HPDE6-E6E7 (cell line): Measurements from ENCODE around the gene C10orf53.
"Not testable (repeated sequence)": the region's sequence is repeated elsewhere in the genome, so short reads cannot be mapped to it uniquely, and the experiment has no call there.

ENCODE experiments used
- DNase-seq: peaks from one replicate; pipeline ENCODE4 v3.0.0; 2011; ENCODE audit warnings: missing footprints; ENCODE audit errors: extremely low spot score

Gene C10orf53

GRCh38 chr10:49688261-49688846, 8.9 kb downstream of the C10orf53 start:
- no peak for DNase-seq

DNA sequence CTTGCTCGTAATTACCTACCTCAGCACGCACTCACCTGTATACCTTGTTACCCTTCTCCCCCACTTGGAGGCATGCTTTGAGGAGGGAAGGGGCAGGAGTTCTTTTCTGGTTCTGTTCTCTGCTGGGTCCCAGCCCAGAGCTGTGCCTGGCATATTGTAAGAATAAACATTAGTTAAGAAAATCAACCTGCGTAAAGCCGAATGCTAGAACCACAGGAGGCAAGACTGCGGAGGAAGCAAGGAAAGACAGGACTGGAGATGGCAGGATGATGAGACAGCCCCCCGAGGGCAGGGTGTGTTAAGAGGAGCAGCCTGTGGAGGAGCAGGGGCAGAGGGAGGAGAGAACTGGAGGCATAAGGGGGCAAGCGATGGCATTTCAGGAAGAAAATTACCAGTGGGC, 9.5 kb downstream of the C10orf53 start:
- DNase-seq: no peak

- DNase-seq: no peak
These were observed 10.5 kb downstream of the C10orf53 start for GRCh38 chr10:49689882-49690510.

DNA sequence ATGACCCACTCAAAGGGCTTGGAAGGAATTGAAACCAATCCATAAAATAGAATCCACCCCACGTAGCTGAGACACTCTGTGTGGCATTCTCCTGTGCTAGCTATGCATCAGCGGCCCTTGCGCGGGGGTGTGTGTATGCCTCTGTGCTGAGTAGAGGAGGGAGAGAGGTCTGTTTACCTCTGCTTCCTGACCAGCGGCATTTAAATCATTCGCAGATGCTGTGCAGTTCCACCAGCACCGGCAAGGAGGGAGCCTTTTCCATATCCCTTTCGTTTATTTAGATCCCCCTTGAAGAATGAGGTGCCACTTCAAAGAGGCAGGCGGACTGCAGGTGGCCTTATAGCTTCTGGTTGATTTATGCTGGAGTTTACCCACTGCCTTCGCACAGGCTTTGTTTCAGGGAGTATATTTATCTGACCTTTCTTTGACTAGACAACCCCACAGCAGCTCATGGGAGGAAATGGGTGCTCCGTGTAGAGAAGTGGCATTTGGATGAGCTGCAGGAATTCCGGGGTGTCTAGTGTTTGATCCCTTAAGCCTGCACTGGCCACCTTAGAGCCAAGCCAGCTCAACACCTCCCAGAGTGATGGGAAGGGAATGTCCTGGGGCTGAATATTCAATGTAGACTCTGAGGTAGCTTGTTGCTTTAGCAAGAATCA, 11.4 kb downstream of the C10orf53 start:
- no peak for DNase-seq

- DNase-seq: no peak
These were observed 12.1 kb downstream of the C10orf53 start for GRCh38 chr10:49691588-49691987.

GRCh38 chr10:49694466-49694865, 15.0 kb downstream of the C10orf53 start:
- no peak for DNase-seq

DNA sequence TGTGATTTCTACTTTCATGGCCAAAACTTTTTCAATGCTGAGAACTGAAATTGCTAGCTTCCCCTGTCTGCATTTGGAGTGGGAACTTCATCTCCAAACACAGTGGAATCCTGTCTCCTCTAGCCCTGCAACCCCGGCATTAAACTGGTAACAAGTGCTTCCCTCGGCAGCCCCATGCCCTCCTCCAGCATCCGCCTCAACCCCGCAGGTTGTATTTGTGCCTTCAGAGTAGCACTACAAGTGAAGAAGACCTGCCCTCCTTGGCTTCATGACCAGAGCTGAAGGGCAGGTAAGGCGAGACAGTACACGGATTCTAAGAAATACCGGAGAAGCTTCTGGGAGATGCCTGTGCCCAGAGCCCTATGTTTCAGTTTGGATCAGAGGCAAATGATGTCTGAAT, 16.9 kb downstream of the C10orf53 start:
- DNase-seq: no peak

DNA sequence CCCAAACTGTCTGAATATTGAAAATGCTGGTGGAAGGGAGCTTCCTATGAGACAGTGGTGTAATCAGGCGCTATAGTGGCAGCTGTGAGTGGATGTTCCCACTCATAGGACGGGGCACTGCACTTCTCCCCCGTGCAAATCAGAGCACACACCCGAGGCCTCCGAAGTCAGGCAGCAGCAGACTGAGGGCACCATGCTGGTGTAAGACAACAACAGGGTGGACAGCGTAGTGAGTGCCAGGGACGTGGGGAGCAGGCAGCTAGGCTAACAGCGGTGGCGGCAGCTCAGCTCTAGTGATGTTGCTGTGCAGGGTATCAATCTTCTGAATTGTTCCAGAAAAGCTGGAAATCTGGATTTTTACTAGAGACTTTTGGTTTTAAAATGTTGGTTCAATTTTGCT, 19.2 kb downstream of the C10orf53 start:
- DNase-seq: no peak

DNA sequence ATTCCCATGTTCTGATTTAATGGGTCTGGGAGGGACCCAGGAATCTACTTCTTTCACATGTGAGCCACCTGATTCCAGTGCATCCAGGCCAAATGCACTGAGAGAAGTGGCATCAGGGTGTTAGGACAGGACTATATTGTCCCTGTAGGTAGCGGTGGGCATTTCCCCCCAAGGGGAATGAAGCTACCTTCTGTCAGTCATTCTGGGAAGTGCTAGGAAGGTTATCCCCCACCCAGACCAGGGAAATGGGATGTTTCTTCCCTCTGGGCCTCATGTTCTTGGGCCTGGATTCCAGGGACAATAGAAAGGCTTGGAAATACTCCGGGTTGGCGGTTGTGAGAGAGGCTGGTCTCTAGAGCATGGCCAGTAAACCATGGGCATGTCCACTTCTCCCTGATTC, 20.8 kb downstream of the C10orf53 start:
- DNase-seq: no peak

DNA sequence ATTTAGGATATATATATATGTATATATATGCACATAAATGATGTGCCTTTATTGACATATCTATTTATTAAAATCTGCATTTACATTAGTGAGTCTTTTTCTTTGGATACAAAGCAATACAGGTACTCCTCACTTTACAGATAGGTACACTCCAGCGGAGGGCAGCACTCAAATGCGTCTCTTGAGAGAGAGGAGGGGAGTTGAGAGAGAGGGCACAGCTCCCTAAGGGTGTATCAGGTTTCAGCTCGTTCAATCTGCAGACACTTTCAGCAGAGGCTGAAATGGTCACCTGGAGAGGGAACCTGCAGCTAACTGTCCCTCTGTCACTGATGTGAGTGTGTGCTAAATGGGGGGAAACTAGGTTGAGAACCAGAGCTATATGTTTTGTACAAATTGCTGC, 21.5 kb downstream of the C10orf53 start:
- no peak for DNase-seq

GRCh38 chr10:49707585-49707984, 28.1 kb downstream of the C10orf53 start:
- DNase-seq: no peak

GRCh38 chr10:49709934-49710333, 30.5 kb downstream of the C10orf53 start:
- no peak for DNase-seq

GRCh38 chr10:49710966-49711365, 31.5 kb downstream of the C10orf53 start:
- DNase-seq: no peak

DNA sequence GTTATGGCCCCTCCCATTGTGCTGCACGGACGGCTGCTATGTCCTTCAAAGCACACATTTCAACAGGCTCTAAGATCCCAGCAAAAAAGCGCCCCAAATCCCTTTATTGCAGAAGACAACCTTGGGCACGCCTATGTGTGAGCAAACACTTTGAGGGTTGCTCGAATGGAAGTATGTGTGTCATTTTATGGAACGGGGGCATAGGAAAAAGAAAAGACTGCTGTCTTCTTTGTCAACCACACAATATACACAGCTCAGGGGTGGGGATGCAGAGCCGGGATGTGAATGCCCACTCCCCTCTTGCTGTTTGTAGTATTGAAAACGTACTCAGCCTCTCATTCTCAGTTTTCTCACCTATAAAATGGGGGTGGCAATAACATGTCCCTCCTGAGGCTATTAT, 32.0 kb downstream of the C10orf53 start:
- DNase-seq: no peak

- DNase-seq: no peak
These were observed 33.8 kb downstream of the C10orf53 start for GRCh38 chr10:49713266-49713665.

DNA sequence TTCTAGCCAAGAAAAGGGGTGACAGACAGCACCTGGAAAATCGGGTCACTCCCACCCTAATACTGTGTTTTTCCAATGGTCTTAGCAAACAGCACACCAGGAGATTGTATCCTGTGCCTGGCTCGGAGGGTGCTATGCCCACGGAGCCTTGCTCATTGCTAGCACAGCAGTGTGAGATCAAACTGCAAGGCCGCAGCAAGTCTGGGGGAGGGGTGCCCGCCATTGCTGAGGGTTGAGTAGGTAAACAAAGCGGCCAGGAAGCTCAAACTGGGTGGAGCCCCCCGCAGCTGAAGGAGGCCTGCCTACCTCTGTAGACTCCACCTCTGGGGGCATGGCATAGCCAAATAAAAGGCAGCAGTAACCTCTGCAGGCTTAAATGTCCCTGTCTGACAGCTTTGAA, 35.7 kb downstream of the C10orf53 start:
- DNase-seq: not testable (repeated sequence)

DNA sequence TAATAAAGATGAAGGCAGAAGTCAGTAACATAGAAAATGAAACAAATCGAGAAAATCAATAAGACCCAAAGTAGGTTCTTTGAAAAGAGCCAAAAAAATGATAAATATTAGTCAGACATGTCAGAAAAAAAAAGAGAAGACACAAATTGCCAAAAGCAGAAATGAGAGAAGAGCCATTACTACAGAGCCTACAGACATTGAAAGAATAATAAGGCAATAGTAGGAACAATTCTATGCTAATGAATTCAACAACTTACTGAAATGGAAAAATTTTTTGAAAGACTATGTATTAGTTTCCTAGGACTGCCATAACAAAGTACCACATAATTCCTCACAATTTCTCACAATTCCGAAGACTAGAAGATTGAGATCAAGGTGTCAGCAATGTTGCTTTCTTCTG, 47.1 kb downstream of the C10orf53 start:
- DNase-seq: no peak

DNA sequence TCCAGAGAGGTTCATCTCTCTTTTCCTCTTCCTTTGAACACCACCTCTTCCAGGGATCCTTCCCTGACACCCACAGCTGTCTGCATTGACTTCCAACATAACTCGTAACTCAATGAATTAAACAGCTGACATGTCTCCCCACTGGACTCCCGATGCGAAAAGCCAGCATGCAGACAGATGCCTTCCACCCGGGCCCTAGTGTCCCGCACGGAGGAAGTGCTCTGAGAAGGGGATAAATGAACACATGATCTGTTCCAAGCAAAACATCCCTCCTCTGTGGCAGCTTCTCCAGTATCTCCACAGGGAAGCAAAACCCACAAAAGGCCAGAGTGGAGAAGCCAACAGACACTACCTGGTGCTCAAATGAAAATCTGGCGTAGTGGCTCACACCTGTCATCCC, 54.4 kb downstream of the C10orf53 start:
- no peak for DNase-seq

- DNase-seq: no peak
These were observed 55.2 kb downstream of the C10orf53 start for GRCh38 chr10:49734676-49735075.

DNA sequence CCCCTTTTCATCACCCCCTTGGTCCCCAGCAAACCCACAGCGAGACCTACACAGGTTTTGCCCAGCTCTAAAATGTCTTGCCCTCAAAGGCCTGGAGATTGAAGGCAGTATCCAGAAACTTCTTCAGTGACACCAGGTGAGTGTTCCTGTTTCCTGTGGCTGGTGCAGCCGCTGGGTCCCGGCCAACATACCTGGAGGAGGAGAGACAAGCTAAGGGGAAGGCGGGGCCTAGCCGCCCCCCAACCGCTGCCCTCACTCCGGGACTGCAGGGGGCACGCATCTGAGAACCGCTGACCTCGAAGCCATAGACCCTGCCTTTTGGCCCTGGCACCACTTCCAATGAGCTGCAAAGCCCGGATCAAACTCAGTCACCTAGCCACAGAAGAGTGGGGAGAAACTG, 55.7 kb downstream of the C10orf53 start:
- DNase-seq: no peak

DNA sequence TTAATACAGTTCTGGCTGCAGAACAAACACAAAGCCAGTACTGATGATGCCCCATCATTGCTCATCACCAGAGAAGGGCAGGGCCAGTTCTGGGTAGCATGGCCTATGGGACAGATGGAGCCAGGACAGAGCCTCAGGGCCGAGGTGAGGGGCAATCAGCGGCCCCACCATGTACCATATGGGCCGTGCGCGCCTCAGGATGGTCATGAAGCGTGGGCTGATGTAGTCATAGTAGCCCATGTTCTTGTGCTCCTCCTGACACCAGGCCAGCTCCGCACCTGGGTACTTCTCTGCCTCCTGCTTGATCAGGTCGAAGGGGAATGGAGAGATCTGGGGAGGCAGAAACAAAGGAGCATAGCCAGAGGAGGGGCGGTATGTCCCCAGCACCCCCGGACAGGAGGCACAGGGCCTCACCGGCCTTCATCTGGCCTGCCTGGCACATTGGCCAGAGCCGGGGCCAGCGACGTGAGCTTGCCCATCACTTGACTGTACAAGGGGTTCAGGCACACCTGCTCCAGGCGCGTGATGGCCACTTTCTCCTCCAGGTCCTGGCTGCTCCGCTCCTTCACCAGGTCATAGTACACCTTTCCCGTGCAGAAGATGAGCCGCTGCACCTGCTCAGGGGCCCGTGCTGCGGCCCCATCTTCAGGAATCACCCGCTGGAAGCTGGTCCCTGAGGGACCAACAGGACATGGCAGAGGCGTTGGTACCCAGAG, 56.6 kb downstream of the C10orf53 start:
- DNase-seq: no peak

- DNase-seq: no peak
These were observed 57.2 kb downstream of the C10orf53 start for GRCh38 chr10:49736564-49737113.
